H9 (cell line): ENCODE data around the gene SHPK. TPM values are rescaled to one million over a fixed set of nuclear protein-coding genes. Genes with fewer than 3 reads are reported as not detected.

Experiments
- DNase-seq: peaks from one replicate; pipeline ENCODE4 v3.0.0-alpha.2; 2017
- H2AFZ ChIP-seq: one replicate; pipeline ENCODE4 v1.6.1; 2013; ENCODE audit warnings: mild to moderate bottlenecking, low read length, control low read depth, moderate library complexity
- H2AK5ac ChIP-seq: 2 replicates; pipeline ENCODE4 v1.6.1; 2013; ENCODE audit warnings: low read length, control low read depth, mixed read lengths; ENCODE audit not compliant: insufficient read length
- H2BK120ac ChIP-seq: one replicate; pipeline ENCODE4 v1.6.1; 2013; ENCODE audit warnings: low read depth, mild to moderate bottlenecking, low read length, control low read depth, inconsistent platforms; ENCODE audit not compliant: poor library complexity, severe bottlenecking
- H2BK12ac ChIP-seq: 2 replicates; pipeline ENCODE4 v1.6.1; 2013; ENCODE audit warnings: low read length, control low read depth, mixed read lengths, low read depth; ENCODE audit not compliant: insufficient read length
- H2BK15ac ChIP-seq: 2 replicates; pipeline ENCODE4 v1.6.1; 2013; ENCODE audit warnings: low read depth, low read length, control low read depth
- H2BK20ac ChIP-seq: one replicate; pipeline ENCODE4 v1.6.1; 2013; ENCODE audit warnings: low read depth, mild to moderate bottlenecking, low read length, control low read depth, inconsistent platforms; ENCODE audit not compliant: poor library complexity, severe bottlenecking
- H2BK5ac ChIP-seq: 2 replicates; pipeline ENCODE4 v1.6.1; 2013; ENCODE audit warnings: low read length, control low read depth, mixed read lengths; ENCODE audit not compliant: insufficient read length
- H3K14ac ChIP-seq: 2 replicates; pipeline ENCODE4 v1.6.1; 2013; ENCODE audit warnings: low read length, control low read depth; ENCODE audit not compliant: insufficient read depth
- H3K18ac ChIP-seq: 2 replicates; pipeline ENCODE4 v1.6.1; 2013; ENCODE audit warnings: low read depth, mild to moderate bottlenecking, mixed read lengths, low read length, control low read depth; ENCODE audit not compliant: insufficient read length
- H3K23ac ChIP-seq: 2 replicates; pipeline ENCODE4 v1.6.1; 2013; ENCODE audit warnings: low read length, control low read depth, mixed read lengths, low read depth; ENCODE audit not compliant: insufficient read length
- H3K23me2 ChIP-seq: 2 replicates; pipeline ENCODE4 v1.6.1; 2013; ENCODE audit warnings: low read depth, mild to moderate bottlenecking, mixed read lengths, low read length, control low read depth; ENCODE audit not compliant: insufficient read length, poor library complexity, severe bottlenecking
- H3K27ac ChIP-seq: 2 replicates; pipeline ENCODE4 v1.5.1; 2013; ENCODE audit warnings: low read length, control low read depth, mixed read lengths, low read depth; ENCODE audit not compliant: insufficient read length
- H3K27me3 ChIP-seq: 2 replicates; pipeline ENCODE4 v1.6.1; 2013; ENCODE audit warnings: low read length, control low read depth, inconsistent platforms; ENCODE audit not compliant: insufficient read depth
- H3K4ac ChIP-seq: 2 replicates; pipeline ENCODE4 v1.6.1; 2013; ENCODE audit warnings: low read depth, mild to moderate bottlenecking, control low read depth, inconsistent platforms, low read length, moderate library complexity
- H3K4me1 ChIP-seq: 2 replicates; pipeline ENCODE4 v1.6.1; 2013; ENCODE audit warnings: low read length, control low read depth, inconsistent platforms; ENCODE audit not compliant: insufficient read depth
- H3K4me2 ChIP-seq: 2 replicates; pipeline ENCODE4 v1.6.1; 2013; ENCODE audit warnings: low read length, control low read depth, mixed read lengths; ENCODE audit not compliant: insufficient read length, insufficient read depth
- H3K56ac ChIP-seq: 2 replicates; pipeline ENCODE4 v1.6.1; 2013; ENCODE audit warnings: low read depth, mild to moderate bottlenecking, mixed read lengths, low read length, control low read depth; ENCODE audit not compliant: insufficient read length
- H3K79me1 ChIP-seq: 2 replicates; pipeline ENCODE4 v1.6.1; 2013; ENCODE audit warnings: low read depth, mild to moderate bottlenecking, moderate library complexity, low read length, control low read depth, inconsistent platforms; ENCODE audit not compliant: insufficient read depth, poor library complexity, severe bottlenecking
- H3K79me2 ChIP-seq: 2 replicates; pipeline ENCODE4 v1.6.1; 2013; ENCODE audit warnings: low read length, control low read depth, inconsistent platforms; ENCODE audit not compliant: insufficient read depth
- H3K9ac ChIP-seq: 2 replicates; pipeline ENCODE4 v1.6.1; 2013; ENCODE audit warnings: low read length, control low read depth, mixed read lengths; ENCODE audit not compliant: insufficient read length; ENCODE audit errors: extremely low read depth
- H3K9me3 ChIP-seq: one replicate; pipeline ENCODE4 v1.6.1; 2013; ENCODE audit warnings: low read depth, low read length, inconsistent platforms; ENCODE audit not compliant: control insufficient read depth
- H3T11ph ChIP-seq: one replicate; pipeline ENCODE4 v1.6.1; 2013; ENCODE audit warnings: mild to moderate bottlenecking, low read length, control low read depth, inconsistent platforms
- H4K20me1 ChIP-seq: one replicate; pipeline ENCODE4 v1.6.1; 2013; ENCODE audit not compliant: control insufficient read depth, insufficient read length, insufficient read depth
- H4K5ac ChIP-seq: 2 replicates; pipeline ENCODE4 v1.6.1; 2013; ENCODE audit warnings: low read depth, mild to moderate bottlenecking, mixed read lengths, low read length, control low read depth; ENCODE audit not compliant: insufficient read length
- H4K8ac ChIP-seq: replicated peaks from 2 replicates; pipeline ENCODE4 v1.6.1; 2013; ENCODE audit warnings: low read length, control low read depth, mixed read lengths, low read depth; ENCODE audit not compliant: insufficient read length
- H4K91ac ChIP-seq: 2 replicates; pipeline ENCODE4 v1.6.1; 2013; ENCODE audit warnings: low read depth, mild to moderate bottlenecking, moderate library complexity, mixed read lengths, low read length, control low read depth; ENCODE audit not compliant: insufficient read length
- H3K27ac Mint-ChIP-seq, 3 experiments: 2 replicates in 2 of 3; 3 replicates in 1 of 3; pipeline ENCODE4 v1.8.0; 2020 to 2021; ENCODE audit warnings: mixed read lengths in 3 of 3, mild to moderate bottlenecking in 1 of 3, moderate library complexity in 1 of 3
- H3K27me3 Mint-ChIP-seq: 2 replicates; pipeline ENCODE4 v1.8.0; 2021; ENCODE audit warnings: low read depth, mild to moderate bottlenecking, moderate library complexity, mixed read lengths
- H3K36me3 Mint-ChIP-seq, 3 experiments: 2 replicates in 2 of 3; 3 replicates in 1 of 3; pipeline ENCODE4 v1.8.0; 2020 to 2021; ENCODE audit warnings: low read depth in 3 of 3, mixed read lengths in 3 of 3; ENCODE audit not compliant: insufficient read depth in 1 of 3
- H3K4me1 Mint-ChIP-seq, 2 experiments: 2 replicates each; pipeline ENCODE4 v1.8.0; 2020; ENCODE audit warnings: mixed read lengths in 2 of 2
- H3K4me3 Mint-ChIP-seq, 2 experiments: 2 replicates in 1 of 2; 3 replicates in 1 of 2; pipeline ENCODE4 v1.8.0; 2020 to 2021; ENCODE audit warnings: mild to moderate bottlenecking in 2 of 2, mixed read lengths in 2 of 2, moderate library complexity in 1 of 2
- H3K9me3 Mint-ChIP-seq, 2 experiments: 2 replicates in 1 of 2; 3 replicates in 1 of 2; pipeline ENCODE4 v1.8.0; 2020; ENCODE audit warnings: mild to moderate bottlenecking in 2 of 2, mixed read lengths in 2 of 2, moderate library complexity in 1 of 2
- WGBS: extraction: QIAGEN DNeasy Blood & Tissue Kit; methylation state at CpG from one replicate; pipeline ENCODE4 v1.1.7; 2013; ENCODE audit warnings: missing lambda C conversion rate, low lambda C conversion rate, mixed read lengths; ENCODE audit not compliant: insufficient read length; ENCODE audit errors: extremely low coverage; 5-methylcytosine and 5-hydroxymethylcytosine counted together
- total RNA-seq: library from RNA; stranded (reverse); gene quantifications from 2 replicates; pipeline ENCODE4 v1.2.1, GENCODE V29; 2021
- TF ChIP-seq, protein P1 (sequence below): fragments of 200-600 bp; sonication (generic); conservative IDR thresholded peaks from 3 replicates; pipeline ENCODE4 v1.8.0; 2021; ENCODE audit warnings: antibody characterized with exemption, mild to moderate bottlenecking

SHPK gene
- total RNA-seq, 1 experiment from 2014 or later = 27.0 TPM

GRCh38 chr17:3596804-3597464 is 39.1 kb downstream of the SHPK start:
- H3K23me2 ChIP-seq = no peaks in the 10 kb centered on the region
- Mint-ChIP-seq H3K4me1 (peaks cover 2% of the 10 kb centered on the region in 2 experiments; a peak in 3 of 4 replicates), H3K27ac (peak overlapping the region in 2 of 3 experiments; percentile 68 to 73; a peak in 1 of 7 replicates), H3K4me3 (no peak overlapping the region), H3K27me3 (no peaks in the 10 kb centered on the region), H3K36me3 (peaks cover 0 to 4% (median 0%) of the 10 kb centered on the region in 3 experiments; a peak in 2 of 7 replicates), H3K9me3 (no peaks in the 10 kb centered on the region)
- no peaks in the 10 kb centered on the region for H3K79me1 ChIP-seq
- H3K4me1 ChIP-seq = no peaks in the 10 kb centered on the region
- no peak overlapping the region for H2AK5ac ChIP-seq
- no peak overlapping the region for H3K4me2 ChIP-seq
- no peak overlapping the region for H2AFZ ChIP-seq
- H3K14ac ChIP-seq = no peak overlapping the region; the same call in 1 of the 2 replicates
- no CpG with 5 or more reads among the region's 27 CpGs for WGBS
- H2BK12ac ChIP-seq = no peak overlapping the region
- no peak overlapping the region for H2BK120ac ChIP-seq
- no peak overlapping the region for H2BK5ac ChIP-seq
- no peak overlapping the region for H2BK15ac ChIP-seq
- no peak overlapping the region for H3T11ph ChIP-seq
- DNase-seq = no peak
- H3K9ac ChIP-seq = no peak overlapping the region
- H4K8ac ChIP-seq = no peak overlapping the region
- H3K9me3 ChIP-seq = no peaks in the 10 kb centered on the region
- no peaks in the 10 kb centered on the region for H3K27me3 ChIP-seq
- no peak overlapping the region for H4K91ac ChIP-seq
- no peaks in the 10 kb centered on the region for H4K20me1 ChIP-seq
- no peak overlapping the region for H3K27ac ChIP-seq
- TF ChIP-seq, protein P1, sequence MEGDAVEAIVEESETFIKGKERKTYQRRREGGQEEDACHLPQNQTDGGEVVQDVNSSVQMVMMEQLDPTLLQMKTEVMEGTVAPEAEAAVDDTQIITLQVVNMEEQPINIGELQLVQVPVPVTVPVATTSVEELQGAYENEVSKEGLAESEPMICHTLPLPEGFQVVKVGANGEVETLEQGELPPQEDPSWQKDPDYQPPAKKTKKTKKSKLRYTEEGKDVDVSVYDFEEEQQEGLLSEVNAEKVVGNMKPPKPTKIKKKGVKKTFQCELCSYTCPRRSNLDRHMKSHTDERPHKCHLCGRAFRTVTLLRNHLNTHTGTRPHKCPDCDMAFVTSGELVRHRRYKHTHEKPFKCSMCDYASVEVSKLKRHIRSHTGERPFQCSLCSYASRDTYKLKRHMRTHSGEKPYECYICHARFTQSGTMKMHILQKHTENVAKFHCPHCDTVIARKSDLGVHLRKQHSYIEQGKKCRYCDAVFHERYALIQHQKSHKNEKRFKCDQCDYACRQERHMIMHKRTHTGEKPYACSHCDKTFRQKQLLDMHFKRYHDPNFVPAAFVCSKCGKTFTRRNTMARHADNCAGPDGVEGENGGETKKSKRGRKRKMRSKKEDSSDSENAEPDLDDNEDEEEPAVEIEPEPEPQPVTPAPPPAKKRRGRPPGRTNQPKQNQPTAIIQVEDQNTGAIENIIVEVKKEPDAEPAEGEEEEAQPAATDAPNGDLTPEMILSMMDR = 0 out of 3 replicates have a peak, but pooled peaks have one; percentile 10
- H3K4ac ChIP-seq = no peak overlapping the region
- H2BK20ac ChIP-seq = no peak overlapping the region
- no peaks in the 10 kb centered on the region for H3K79me2 ChIP-seq
- H3K18ac ChIP-seq = no peak overlapping the region
- H3K56ac ChIP-seq = no peak overlapping the region
- H4K5ac ChIP-seq = no peak overlapping the region
- H3K23ac ChIP-seq = no peak overlapping the region
